Caco-2 (cell line): ENCODE results near the gene F10. TPM values are rescaled to one million over a fixed set of nuclear protein-coding genes. Genes with fewer than 3 reads are reported as not detected.
A peak's percentile ranks its signal among the peaks of the same experiment; 100 is the strongest.

Experiments
- BruUV-seq: library from RNA; stranded (reverse); fragments of 400-500 nt; replicated peaks from 2 replicates; lab custom pipeline; 2021; lab: Mats Ljungman, UMichigan
- CTCF ChIA-PET: fragments of 300-600 bp; sonication (Branson Sonifier 250); formaldehyde crosslinking; loops from one replicate; lab custom pipeline; 2022; ENCODE audit warnings: antibody characterized with exemption; lab: Charles Lee
- POLR2A ChIA-PET: fragments of 300-600 bp; sonication (Branson Sonifier 250); formaldehyde crosslinking; loops from one replicate; lab custom pipeline; 2022; ENCODE audit warnings: antibody characterized with exemption; lab: Charles Lee
- DNase-seq, 2 experiments: peaks; one replicate each; pipeline versions ENCODE4 v3.0.0 to v3.0.0-alpha.2; 2020 to 2022
- H3K27me3 ChIP-seq: replicated peaks from 2 replicates; pipeline ENCODE4 v1.6.0; 2011; ENCODE audit warnings: low read length; ENCODE audit not compliant: control insufficient read depth, insufficient read depth
- H3K36me3 ChIP-seq: 2 replicates; pipeline ENCODE4 v1.5.1; 2011; ENCODE audit warnings: low read length; ENCODE audit not compliant: control insufficient read depth, insufficient read depth
- H3K4me1 ChIP-seq: fragments of 250-450 bp; sonication (Bioruptor Pico); 2 replicates; pipeline ENCODE4 v1.5.1; 2020; ENCODE audit warnings: mild to moderate bottlenecking
- H3K4me3 ChIP-seq: 2 replicates; pipeline ENCODE4 v1.5.1; 2011; ENCODE audit warnings: low read depth, mild to moderate bottlenecking, control low read depth, low read length
- H3K9me3 ChIP-seq: fragments of 250-450 bp; sonication (Bioruptor Pico); 2 replicates; pipeline ENCODE4 v1.5.1; 2020; ENCODE audit warnings: mild to moderate bottlenecking, moderate library complexity
- H3K27ac Mint-ChIP-seq: one replicate; pipeline ENCODE4 v1.8.0; 2022; ENCODE audit warnings: mixed read lengths; ENCODE audit not compliant: unreplicated experiment
- H3K27me3 Mint-ChIP-seq: one replicate; pipeline ENCODE4 v1.8.0; 2022; ENCODE audit warnings: mixed read lengths; ENCODE audit not compliant: insufficient read depth, unreplicated experiment
- H3K36me3 Mint-ChIP-seq: one replicate; pipeline ENCODE4 v1.8.0; 2022; ENCODE audit warnings: mild to moderate bottlenecking, mixed read lengths; ENCODE audit not compliant: insufficient read depth, unreplicated experiment
- H3K4me1 Mint-ChIP-seq: one replicate; pipeline ENCODE4 v1.8.0; 2022; ENCODE audit warnings: low read depth, mixed read lengths; ENCODE audit not compliant: unreplicated experiment
- H3K4me3 Mint-ChIP-seq: one replicate; pipeline ENCODE4 v1.8.0; 2022; ENCODE audit warnings: mild to moderate bottlenecking, moderate library complexity, mixed read lengths; ENCODE audit not compliant: unreplicated experiment
- H3K9me3 Mint-ChIP-seq: one replicate; pipeline ENCODE4 v1.8.0; 2022; ENCODE audit warnings: mixed read lengths; ENCODE audit not compliant: unreplicated experiment
- CTCF ChIP-seq, 2 experiments: fragments of 200-600 bp in 1 of 2; IDR thresholded peaks; 1 replicate in 1 of 2; 2 replicates in 1 of 2; pipeline versions ENCODE4 v1.5.1 to v1.8.0; 2011 to 2022; ENCODE audit warnings: antibody characterized with exemption in 1 of 2, control low read depth in 1 of 2, inconsistent platforms in 1 of 2, low read depth in 1 of 2, low read length in 1 of 2, mild to moderate bottlenecking in 1 of 2, moderate library complexity in 1 of 2; ENCODE audit not compliant: insufficient read depth in 1 of 2, severe bottlenecking in 1 of 2, unreplicated experiment in 1 of 2
- intact Hi-C: fragments of 100-400 bp; cut with micrococcal nuclease; formaldehyde crosslinking; loops from one replicate; pipeline ENCODE4 v1.10.0; 2022; ENCODE audit not compliant: unreplicated experiment
- total RNA-seq: library from RNA; stranded (reverse); gene quantifications from 2 replicates; pipeline ENCODE4 v1.2.3, GENCODE V29; 2022

Gene F10
- total RNA-seq, 1 experiment from 2014 or later, result 34.3 TPM

- no peaks in the 10 kb centered on the region; the same call in 1 of the 2 replicates for H3K36me3 ChIP-seq
- H3K4me1 Mint-ChIP-seq, result peaks cover 19% of the 10 kb centered on the region
- H3K4me1 ChIP-seq, result peaks cover 15% of the 10 kb centered on the region
- H3K4me3 ChIP-seq, result peak overlapping the region; percentile 29
- H3K9me3 ChIP-seq, result 0 out of 2 replicates have a peak, but pooled peaks cover 2% of the 10 kb centered on the region
- peak overlapping the region; percentile 77 for H3K27ac Mint-ChIP-seq
- H3K4me3 Mint-ChIP-seq, result peak overlapping the region; percentile 71
- H3K9me3 Mint-ChIP-seq, result peaks cover 9% of the 10 kb centered on the region
- ChIA-PET POLR2A (no interaction called here), CTCF (no interaction called here)
- intact Hi-C loops, result no loop called here
- no peak for TF ChIP-seq CTCF (IDR thresholded peaks at IDR 0.05; ENCODE audit: insufficient read depth in 1 of 2, low read depth in 1 of 2, low read length in 1 of 2, severe bottlenecking in 1 of 2, unreplicated experiment in 1 of 2)
- TSS peak; percentile 95 for BruUV-seq
- H3K27me3 ChIP-seq, result no peaks in the 10 kb centered on the region
- peaks cover 5% of the 10 kb centered on the region for H3K36me3 Mint-ChIP-seq
- no peaks in the 10 kb centered on the region for H3K27me3 Mint-ChIP-seq
- DNase-seq, result no peak
Observed at GRCh38 chr13:113152984-113153809, 30.6 kb downstream of the F10 start.

- intact Hi-C loops, result no loop called here
Observed at GRCh38 chr13:113153810-113154748, 31.5 kb downstream of the F10 start.

More at GRCh38 chr13:113153810-113154748, 31.5 kb downstream of the F10 start:
- Histone ChIP-seq H3K36me3 (no peaks in the 10 kb centered on the region; the same call in 1 of the 2 replicates), H3K27me3 (no peaks in the 10 kb centered on the region), H3K9me3 (0 out of 2 replicates have a peak, but pooled peaks cover 2% of the 10 kb centered on the region), H3K4me1 (peaks cover 21% of the 10 kb centered on the region), H3K4me3 (peak overlapping the region; percentile 33)
- TF ChIP-seq CTCF (IDR thresholded peaks at IDR 0.05; ENCODE audit: insufficient read depth in 1 of 2, low read depth in 1 of 2, low read length in 1 of 2, severe bottlenecking in 1 of 2, unreplicated experiment in 1 of 2), result peak in 1 of 2 experiments; percentile 1
- Mint-ChIP-seq H3K4me3 (peak overlapping the region; percentile 71), H3K9me3 (peaks cover 9% of the 10 kb centered on the region), H3K27me3 (no peaks in the 10 kb centered on the region), H3K4me1 (peaks cover 24% of the 10 kb centered on the region), H3K36me3 (peaks cover 5% of the 10 kb centered on the region), H3K27ac (peak overlapping the region; percentile 77)
- BruUV-seq, result TSS peak; percentile 81
- ChIA-PET CTCF (interaction anchor here (0.6 kb wide), 1 partner anchor 211 kb away, joined by 3 read pairs; no protein-coding TSS in a partner anchor), POLR2A (no interaction called here)
- peak; percentile 83 to 85 for DNase-seq
